HG03378 (cell line): ENCODE results near the gene HES4.
"Not testable (repeated sequence)": the region's sequence is repeated elsewhere in the genome, so short reads cannot be mapped to it uniquely, and the experiment has no call there.

Source experiments
- ATAC-seq: cut with Tn5 transposase; IDR thresholded peaks from one replicate; pipeline ENCODE4 v1.9.1; 2021; ENCODE audit warnings: mild to moderate bottlenecking, moderate library complexity; ENCODE audit not compliant: unreplicated experiment

HES4 gene

DNA sequence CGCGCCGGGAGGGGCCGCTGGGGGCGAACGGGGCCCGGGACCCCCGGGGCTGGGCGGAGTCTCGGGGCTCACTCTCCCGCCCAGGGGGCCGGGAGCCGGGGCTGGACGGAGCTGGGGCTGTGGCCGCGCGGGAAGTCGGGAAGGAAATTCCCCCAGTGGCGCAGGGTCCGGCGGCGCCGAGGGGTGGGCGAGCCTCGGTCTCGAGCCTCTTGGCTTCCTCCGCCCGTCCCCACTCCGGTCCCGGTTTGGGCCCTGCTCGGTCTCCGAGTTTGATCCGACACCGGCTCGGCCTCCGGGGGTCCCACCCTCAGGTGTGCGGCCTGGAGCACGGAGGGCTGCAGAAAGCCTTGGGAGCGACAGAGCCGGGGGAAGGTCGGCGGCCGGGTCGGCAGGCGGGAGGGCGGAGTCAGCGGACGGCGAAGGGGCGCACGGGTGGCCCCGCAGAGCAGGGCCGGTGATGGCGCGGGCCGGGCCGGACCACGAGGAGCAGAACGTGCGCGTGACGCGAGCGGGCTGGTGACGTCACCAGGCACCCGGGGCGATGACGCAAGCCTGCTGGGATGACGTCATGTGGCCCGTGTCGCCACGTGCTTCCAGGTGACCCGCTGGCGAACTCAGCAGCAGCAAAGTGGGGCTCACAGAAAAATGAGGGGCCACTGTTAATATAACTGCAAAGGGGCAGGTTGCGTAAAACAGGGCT, 610 bp upstream of the HES4 start:
- no peak for ATAC-seq

DNA sequence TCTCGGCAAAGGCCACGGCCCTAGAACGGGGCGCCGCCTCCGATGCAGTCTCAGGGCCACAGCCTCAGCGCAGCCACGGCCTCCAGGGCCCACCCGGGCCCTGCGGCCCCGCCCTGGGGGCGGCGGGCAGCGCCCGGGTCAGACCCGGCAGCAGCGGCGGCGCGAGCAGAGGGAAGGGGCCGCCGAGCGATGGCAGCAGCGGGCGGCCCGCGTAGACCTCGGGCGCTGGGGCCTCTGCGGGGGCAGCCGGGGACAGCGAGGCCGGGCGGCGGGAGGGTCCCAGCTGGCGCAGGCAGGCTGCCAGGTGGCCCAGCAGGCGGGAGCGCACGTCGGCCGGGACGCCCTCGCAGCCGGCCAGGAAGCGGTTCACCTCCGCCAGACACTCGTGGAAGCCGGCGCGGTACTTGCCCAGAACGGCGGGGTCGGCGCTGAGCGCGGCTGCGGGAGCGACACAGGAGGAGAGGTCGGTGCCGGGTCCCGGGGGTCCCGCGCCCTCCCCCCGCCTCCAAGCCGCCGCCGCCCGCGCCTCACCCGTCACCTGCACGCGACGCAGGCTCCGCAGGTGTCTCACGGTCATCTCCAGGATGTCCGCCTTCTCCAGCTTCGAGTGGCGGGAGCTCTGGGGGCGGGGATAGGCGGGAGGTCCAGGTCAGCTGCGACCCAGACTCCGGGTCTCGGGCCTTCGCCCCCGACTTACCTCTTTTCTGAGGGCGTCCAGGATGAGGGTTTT, 737 bp downstream of the HES4 start:
- ATAC-seq: no peak

DNA sequence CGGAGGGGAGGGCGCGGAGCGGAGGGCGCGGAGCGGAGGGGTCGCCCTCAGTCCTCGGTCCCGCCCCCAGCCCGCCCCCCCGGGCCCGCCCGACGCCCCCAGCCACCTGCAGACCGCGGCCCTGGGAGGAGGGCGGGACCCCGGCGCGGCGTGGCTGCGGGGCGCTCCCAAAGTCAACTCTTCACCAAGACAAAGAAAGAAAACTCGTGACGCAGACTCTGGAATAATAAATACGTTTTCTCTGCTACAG, 1.2 kb downstream of the HES4 start:
- no peak for ATAC-seq

DNA sequence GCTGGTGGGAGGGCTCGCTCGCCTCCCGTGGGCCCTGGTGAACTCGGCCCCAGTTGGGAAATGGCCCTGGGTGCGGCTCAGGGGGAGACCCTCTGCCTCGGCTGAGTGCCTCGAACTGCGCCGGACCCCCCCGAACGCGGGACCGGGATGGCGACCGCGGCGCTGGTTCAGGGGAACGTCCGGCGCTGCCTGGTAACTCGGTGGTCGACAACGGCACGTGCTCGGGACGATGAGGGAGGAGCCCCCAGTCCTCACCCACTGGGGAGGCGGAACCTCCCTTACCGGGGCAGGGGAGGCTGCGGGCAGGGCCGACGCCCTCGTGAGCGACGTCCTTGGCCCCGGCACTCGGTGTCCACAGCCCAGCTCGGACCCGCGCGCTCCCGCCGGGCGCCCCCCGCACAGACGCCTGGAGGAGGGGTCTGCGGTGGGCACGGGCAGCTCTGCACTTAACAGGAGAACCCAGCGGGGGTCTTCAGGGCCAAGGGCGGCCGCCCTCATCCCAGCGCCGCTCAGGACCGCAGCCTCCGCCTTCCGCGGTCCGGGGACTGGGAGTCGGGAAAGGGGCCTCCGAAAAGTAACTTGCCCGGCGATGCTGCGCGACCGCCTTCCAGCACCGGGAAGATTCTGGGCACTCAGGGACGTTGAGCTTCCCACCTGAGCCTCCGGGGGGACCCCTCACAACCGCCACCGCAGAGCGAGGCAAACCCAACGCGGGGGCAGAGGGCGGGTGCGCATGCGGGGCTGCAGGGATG, 1.7 kb downstream of the HES4 start:
- ATAC-seq: no peak

DNA sequence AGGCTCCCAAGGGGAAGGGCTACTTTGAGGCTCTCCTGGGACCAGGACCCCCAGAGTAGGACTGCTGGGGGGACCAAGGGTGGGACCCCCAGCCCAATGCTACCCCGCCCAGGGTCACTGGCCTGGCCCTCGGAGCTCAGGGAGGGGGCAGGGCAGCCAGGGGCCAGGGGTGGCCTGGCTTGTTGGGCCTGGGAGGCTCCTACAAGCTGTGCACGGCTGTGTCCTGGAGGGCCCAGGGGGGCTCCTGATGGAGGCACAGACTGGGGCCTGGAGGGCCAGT, 2.2 kb downstream of the HES4 start:
- ATAC-seq: no peak

DNA sequence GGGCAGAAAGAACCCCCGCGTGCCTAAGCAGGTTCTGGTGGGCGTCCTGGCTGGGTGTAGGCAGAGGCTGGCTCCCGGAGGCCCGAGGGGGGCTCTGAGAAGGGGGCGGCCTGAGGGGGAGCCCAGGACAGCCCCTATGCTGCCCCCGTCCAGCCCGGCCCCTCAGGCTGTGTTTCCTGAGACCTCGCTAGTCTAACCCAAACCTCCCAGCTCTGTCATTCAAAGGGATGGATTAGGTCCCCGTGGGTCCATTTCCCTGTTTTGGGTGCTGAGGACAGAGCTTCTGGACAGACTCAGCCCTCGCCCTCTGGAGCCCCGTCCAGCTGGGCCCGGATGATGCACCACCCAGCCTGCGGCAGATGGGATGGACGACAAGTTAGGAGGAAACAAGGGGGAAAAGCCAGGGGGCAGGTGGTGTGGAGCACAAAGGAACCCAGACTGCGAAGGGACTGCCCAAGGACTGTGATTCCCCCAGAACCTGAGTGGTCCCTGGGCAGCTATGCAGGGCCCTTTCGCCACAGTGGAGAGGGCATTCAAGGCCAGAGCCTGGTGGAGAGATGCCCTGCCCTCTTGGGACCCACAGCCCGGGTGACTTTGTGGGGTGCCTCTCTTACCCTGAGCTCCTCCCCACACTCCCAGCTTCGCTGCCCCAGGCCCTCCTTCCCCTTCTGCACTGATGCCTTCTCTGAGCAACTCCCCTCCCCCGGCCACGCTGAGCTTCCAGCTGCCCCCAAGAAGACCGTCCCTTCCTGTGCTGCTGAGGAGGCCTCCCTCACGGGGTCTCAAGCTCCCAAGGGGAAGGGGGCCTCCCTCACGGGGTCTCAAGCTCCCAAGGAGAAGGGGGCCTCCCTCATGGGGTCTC, 2.8 kb downstream of the HES4 start:
- ATAC-seq: no peak

DNA sequence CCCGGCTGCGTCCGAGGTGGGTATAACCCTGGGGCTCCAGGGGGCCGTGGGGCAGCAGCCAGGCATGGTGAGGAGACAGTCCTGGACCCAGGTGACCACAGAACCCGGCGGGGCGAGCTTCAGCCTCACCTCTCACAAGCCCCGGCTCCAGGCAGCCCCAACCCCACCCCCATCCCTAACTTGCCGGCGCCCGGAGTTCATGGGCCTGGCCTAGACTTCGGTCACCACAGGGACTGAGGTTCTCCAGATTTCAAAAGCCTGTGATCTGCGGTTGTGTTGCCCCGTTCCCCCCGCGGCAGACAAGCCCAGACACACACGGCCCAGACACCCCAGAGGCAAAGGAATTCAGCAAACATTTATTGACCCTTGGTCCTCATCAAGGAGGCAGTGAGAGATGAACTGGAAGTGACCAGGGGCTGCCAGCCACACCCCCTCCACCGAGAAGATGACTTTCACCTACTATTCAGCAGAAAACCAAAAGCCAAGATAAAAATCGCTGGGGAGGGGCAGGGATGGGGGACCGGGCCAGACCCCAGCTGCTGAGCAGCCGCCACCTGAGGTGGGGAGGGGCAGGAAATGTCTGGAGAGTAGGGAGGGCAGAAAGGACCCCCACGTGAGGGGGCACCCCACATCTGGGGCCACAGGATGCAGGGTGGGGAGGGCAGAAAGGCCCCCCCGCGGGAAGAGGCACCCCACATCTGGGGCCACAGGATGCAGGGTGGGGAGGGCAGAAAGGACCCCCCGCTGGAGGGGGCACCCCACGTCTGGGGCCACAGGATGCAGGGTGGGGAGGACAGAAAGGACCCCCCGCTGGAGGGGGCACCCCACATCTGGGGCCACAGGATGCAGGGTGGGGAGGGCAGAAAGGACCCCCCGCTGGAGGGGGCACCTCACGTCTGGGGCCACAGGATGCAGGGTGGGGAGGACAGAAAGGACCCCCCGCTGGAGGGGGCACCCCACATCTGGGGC, 3.9 kb downstream of the HES4 start:
- ATAC-seq: no peak

DNA sequence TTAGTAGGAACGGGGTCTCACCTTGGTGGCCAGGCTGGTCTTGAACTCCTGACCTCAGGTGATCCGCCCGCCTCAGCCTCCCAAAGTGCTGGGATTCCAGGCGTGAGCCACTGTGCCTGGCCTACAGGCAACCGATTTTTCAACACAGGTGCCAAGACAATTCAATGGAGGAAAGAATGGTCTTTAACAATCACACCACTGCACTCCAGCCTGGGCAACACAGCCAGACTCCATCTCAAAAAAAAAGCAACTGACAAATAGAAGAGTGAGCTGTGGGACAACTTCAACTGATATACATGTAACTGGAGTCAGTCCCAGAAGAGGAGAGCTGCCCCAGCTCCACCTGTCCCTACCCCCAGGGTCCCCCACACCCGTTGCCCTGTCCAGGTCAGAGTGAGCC, 5.4 kb downstream of the HES4 start:
- ATAC-seq: not testable (repeated sequence)

DNA sequence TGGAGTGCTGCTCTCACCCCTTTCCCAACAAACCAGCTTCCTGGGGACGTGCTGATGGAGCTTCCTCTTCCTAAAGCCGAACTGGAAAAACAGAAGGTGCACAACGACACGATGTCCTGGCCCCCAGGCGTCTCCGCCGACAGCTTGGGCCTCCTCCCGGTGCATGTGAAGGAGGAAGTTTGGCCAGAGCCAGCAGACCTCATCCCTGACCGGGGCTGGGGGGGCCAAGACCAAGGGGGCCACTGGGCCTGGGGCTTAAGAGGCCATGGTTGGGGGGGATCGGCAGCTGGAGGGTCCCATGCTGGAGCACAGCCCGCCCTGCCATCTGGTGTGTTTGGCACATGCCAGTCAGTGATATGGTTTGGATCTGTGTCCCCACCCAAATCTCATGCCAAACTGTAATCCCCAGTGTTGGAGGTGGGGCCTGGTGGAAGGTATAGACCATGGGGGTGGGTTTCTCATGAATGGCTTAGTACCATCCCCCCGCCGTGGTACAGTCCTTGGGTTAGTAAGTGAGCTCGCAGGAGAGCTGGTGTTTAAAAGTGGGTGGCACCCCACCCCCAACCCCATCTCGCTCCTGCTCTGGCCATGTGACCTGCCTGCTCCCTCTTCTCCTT, 6.4 kb downstream of the HES4 start:
- ATAC-seq: no peak

DNA sequence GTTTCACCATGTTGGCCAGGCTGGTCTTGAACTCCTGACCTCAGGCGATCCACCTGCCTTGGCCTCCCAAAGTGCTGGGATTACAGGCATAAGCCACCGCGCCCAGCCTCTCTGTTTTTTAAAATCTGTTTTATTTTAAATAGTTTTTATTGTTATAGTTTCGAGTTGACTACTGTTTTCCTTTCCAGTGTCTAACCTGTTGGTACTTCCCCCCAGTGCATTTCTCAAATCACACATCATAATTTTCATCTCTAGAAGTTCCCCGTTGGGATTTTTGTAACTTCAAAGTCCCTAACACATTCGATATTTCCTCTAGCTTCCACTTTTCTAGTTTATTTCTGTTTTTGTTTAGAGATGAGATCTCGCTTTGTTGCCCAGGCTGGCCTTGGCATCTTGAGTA, 7.5 kb downstream of the HES4 start:
- ATAC-seq: no peak

DNA sequence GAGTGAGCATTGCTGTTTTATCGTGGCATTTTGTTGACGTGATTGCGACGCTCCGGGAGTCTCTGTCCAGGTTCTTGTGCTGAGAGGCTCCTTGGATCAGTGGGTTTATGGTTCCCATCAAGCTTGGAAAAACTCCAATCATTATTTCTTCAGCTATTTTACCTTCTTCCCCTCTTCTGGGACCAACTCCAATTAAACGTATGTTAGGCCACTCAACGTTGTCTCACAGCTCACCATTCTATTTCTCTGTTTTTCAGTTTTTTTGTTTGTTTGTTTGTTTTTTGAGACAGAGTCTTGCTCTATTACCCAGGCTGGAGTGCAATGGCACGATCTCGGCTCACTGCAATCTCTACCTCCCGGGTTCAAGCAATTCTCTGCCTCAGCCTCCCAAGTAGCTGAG, 8.0 kb downstream of the HES4 start:
- no peak for ATAC-seq

DNA sequence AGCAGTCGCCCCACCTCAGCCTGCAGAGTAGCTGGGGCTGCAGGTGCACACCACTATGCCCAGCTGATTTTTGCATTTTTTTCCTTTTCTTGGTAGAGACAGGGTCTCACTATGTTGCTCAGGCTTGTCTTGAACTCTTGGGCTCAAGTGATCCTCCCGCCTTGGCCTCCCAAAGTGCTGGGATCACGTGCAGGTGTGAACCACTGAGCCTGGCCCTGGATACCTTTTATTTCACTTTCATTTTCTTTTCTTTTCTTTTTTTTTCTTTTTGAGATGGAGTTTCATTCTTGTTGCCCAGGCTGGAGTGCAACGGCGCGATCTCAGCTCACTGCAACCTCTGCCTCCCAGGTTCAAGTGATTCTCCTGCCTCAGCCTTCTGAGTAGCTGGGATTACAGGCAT, 8.6 kb downstream of the HES4 start:
- ATAC-seq: not testable (repeated sequence)

DNA sequence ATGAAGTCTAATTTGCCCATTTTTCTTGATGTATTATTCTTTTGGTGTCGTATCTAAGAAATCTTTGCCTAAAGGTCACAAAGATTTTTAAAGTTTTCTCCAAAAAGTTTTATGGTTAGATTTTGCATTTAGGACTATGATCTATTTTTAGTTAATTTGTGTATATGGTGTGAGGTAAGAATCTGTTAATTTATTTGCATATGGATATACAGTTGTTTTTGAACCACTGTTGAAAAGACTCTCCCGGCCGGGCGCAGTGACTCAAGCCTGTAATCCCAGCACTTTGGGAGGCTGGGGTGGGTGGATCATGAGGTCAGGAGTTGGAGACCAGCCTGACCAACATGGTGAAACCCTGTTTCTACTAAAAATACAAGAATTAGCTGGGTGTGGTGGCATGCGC, 11.8 kb downstream of the HES4 start:
- not testable (repeated sequence) for ATAC-seq

DNA sequence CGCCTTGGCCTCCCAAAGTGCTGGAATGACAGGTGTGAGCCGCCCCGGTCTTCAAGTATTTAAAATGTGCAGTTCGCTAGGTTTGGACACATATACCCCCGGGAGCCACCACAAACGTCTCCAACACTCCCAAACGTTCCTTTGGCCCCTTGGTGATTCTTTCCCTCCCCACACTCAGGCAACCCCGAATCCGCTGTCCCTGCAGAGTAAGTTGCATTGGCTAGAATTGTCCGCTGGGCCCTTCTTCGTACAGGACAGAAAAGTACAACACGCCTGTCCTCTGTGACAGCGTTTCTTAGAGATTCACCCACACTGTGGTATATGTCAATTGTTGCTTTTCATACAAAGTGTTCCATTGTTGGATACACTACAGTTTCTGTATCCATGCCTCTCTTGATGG, 14.8 kb downstream of the HES4 start:
- no peak for ATAC-seq

DNA sequence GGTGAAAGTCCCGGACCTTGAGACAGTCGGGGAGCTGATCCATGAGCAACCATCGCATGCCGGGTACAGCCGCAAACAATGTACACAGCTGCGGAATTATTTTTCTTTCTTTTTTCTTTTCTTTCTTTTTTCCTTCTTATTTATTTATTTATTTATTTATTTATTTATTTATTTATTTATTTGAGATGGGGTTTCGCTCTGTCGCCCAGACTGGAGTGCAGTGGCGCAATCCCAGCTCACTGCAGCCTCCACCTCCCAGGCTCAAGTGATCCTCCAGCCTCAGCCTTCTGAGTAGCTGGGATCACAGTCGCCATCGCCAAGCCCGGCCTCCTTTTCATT, 15.5 kb downstream of the HES4 start:
- no peak for ATAC-seq

DNA sequence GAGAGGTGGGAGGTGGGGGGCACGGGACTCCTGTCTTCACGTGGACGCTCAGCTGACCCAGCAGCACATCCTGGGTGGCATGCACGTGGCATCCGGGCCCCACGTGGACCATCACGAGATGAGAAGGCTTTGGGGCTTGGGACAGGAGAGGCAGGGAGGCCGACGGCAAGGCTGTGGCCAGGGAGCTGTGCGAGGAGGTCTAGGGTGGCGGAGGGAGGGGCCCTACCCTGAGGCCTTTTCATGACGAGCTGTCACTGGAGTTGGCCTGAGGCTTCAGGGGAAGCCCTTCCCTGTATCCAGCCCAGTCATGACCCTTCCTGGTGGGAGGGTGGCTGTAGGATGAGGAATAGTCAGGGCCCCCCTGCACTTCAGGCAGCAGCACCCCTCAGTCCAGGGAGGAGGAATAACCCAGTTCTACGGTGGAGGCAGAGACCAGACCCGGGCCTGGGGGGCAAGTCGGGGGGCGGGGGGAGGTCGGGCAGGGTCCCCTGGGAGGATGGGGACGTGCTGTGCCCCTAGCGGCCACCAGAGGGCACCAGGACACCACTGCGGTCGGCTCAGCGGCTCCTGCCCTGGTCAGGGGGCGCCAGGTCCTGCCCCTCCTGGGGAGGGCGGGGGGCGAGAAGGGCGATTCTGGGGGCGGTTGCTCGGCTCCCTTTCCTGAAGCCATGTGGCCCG, 16.0 kb downstream of the HES4 start:
- no peak for ATAC-seq

DNA sequence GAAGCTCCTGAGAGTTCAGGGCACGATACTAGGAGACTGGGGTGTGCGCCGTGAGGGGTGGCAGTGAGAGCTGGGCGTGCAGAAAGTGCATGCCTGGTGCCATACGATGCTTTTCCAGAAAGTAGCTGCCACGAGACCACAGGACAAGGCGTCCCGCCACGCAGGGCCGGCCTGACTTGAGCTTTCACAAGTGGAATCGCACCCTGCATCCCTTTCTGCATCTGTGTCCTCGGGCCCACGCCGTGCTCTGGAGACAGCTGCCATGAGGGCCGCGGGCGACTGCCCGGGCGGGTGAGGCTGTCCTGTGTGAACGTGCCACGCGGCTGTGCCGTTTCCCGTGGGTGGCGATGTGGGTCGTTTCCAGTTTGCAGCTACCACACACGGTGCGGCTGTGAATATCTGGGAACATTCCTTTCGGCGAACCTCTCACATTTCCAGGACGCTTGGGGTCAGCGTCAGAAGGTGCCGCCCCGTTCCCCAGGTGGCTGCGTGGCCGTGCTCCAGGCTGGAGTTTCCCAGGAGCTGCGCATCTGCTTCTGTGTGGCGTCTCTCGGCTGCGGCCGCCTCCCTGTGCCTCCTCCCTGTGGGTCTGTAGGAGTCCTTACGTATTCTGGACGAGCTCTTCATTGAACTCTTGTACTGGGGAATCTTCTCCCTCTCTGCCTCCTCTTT, 17.0 kb downstream of the HES4 start:
- no peak for ATAC-seq

DNA sequence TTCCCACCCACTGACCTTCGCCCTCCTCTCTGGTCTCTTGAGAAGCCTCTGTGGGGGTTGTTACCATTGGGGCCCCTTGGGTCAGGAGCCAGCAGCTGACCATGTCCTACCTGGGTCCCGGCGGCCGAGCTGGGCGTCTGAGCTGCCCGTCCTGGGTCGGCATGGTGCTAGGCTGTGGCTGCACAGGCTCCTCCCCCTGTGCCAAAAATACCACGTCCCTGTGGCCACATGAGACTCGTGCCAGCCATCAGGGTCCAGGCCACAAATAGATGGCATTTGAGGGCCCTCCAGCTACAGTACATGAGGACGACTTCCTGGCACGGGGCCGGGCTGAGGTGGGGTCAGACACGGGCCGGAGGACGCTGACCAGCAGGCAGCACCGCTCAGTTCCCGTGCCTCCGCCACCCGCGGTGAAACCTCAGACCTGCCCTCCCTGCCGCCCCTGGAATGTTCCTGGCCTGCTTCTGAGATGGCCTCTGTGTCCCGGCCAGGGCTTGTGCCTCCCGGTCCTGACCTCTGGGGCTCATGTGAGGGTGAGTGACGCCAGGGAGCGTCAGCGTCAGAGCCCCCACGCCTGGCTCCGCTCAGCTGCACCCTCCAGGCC, 17.8 kb downstream of the HES4 start, which contains the start of gene PERM1:
TSS of gene PERM1 (minus strand) at position 139 of the 604 bp plus-strand sequence. CDS start 1,064 bp downstream, outside the sequence.
- no peak for ATAC-seq
